ENCODE measurements around the gene SUPT3H.

Gene SUPT3H

DNA sequence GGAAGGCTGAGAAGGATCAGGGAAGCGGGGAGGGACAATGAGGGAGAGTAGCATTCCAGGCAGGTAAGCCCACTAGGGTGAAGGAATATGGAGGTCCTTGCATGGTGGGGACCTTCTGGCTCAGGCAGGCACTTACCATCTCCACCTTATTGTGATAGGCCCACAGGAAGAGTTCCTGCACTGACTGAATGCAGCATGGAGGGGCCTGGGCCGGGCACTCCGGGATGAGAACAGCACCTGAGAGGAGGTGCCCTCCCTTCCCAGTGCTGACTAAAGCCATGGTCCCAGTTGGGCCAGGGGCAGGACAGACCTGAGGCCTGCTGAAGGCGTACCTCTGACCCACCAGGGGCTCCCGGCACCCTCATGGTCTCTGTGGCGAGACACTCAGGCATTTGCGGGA, 597.6 kb downstream of the SUPT3H start:
- no peak for DNase-seq

DNA sequence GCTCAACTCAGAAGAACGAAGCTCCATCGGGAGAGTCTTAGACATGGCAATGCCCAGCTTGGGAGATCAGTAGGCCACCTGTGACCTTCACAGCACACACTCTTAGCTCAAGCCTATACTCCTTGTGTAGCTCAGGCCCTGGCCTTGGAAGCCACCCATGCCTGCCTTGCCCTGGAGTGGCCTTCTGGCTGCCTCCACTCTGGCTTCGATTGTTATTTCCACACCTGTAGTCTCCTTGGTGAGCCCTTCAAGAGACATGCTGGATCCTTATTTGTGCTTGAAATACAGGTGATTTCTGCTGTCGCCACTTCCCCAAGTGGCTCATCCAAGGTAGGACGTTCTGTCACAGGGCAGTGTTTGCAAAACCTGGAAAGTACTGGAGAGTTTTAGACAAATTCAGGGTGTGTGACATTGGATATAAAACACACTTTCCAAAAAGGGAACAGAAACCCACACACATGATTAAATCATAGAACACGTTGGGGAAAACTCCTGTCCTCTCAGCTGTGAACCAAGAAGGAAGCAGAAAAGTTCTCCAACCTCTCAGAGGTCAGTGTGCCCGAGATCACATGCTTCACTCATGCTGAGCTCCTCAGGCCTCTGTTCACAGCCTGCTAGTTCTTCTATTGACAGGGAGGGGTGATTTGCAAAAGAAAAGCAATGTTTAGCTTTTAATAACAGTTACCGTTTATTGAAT, 598.5 kb downstream of the SUPT3H start:
- no peak for DNase-seq
